Esophagus squamous epithelium (tissue), 4 donors: Measurements from ENCODE around the gene ABCB9.

Experiments
- POLR2A ChIP-seq, 4 donors: fragments of 450-650 bp; IDR thresholded peaks; one replicate each; pipeline ENCODE4 v1.6.1; 2017; ENCODE audit warnings: antibody characterized with exemption in 4 of 4, mild to moderate bottlenecking in 4 of 4, moderate library complexity in 3 of 4
- TF ChIP-seq, protein P1 (sequence below), 6 experiments: fragments of 450-650 bp in 4 of 6; fragments of 200-600 bp in 2 of 6; sonication (generic) in 2 of 6; IDR thresholded peaks; one replicate each; pipeline ENCODE4 v1.5.1; 2016 to 2019; ENCODE audit warnings: antibody characterized with exemption in 6 of 6, mild to moderate bottlenecking in 4 of 6, moderate library complexity in 4 of 6

DNA sequence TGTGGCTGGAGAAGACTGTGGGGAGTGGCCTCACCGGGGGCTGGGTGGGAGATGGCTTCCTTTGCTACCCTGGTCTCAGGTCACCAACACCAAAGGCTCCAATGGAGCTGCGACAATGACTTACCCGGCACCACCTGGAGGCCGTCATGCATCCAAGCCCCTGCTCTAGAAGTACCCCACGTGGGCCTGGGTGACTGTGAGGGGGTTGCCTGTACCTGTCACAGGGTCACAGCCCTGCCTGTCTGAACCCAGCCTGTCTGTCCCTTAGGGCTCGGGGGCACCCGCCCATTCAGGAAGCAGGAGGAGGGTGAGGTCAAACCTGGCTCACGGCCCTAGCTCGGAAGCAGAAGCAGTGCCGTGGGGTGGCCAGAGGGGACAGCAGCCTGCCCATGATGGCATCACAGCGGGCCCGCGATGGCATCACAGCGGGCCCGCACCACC is 18.9 kb downstream of the ABCB9 start:
- TF ChIP-seq, protein P1, sequence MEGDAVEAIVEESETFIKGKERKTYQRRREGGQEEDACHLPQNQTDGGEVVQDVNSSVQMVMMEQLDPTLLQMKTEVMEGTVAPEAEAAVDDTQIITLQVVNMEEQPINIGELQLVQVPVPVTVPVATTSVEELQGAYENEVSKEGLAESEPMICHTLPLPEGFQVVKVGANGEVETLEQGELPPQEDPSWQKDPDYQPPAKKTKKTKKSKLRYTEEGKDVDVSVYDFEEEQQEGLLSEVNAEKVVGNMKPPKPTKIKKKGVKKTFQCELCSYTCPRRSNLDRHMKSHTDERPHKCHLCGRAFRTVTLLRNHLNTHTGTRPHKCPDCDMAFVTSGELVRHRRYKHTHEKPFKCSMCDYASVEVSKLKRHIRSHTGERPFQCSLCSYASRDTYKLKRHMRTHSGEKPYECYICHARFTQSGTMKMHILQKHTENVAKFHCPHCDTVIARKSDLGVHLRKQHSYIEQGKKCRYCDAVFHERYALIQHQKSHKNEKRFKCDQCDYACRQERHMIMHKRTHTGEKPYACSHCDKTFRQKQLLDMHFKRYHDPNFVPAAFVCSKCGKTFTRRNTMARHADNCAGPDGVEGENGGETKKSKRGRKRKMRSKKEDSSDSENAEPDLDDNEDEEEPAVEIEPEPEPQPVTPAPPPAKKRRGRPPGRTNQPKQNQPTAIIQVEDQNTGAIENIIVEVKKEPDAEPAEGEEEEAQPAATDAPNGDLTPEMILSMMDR (IDR thresholded peaks at IDR 0.05): peak in 3 of 6 experiments; percentile 35 to 56 (median 35)
- no peak for TF ChIP-seq POLR2A (IDR thresholded peaks at IDR 0.05)
